ENCODE data around the gene ZNF343. TPM values are rescaled to one million over a fixed set of nuclear protein-coding genes. Genes with fewer than 3 reads are reported as not detected.

ZNF343 gene
- total and polyA plus RNA-seq, 4 donors = 4.9 to 14.8 (median 7.1) TPM

DNA sequence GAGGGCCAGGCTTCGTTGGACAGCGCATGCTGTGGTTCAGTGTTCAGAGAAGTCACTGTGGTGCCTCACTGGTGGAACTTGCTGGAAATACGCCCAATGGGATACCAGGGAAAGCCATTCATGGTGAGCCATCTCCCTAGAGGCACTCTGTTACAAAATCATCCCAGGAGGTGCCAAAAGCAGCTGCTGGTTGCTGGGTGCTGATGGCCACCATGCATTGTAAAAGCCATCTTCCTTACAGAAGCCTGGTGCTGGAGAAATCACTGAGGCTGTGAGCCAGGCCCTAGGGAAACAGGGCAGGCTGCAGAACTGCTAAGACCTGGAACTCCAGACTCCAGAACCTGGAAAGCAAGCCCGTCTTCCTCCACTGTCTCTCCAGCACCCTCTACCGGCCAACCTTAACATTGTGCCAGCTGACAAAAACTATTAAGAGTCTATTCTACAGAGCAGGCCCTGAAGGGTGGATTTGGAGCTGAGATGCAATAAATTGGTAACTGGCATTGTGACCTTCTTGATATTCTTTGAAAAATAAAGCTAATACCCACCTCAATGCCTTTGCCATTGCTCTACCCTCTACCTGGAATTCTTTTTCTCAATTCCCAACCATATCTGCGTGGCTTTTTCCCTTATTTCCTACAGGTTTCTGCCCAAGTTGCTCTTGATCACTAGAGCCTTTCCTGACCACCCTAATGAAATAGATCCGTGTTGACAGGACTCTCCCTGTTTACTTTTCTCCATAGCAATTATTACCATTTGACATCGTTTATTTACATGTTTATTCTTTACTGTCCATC, 56.6 kb downstream of the ZNF343 start:
- 57 to 61% methylated on average over 8 of the region's 8 CpGs for WGBS, 2 donors
- H3K4me3 ChIP-seq = no peak overlapping the region
- H3K9ac ChIP-seq (ENCODE audit: insufficient read depth in 1 of 2, low read length in 2 of 2) = no peak overlapping the region
- H3K27me3 ChIP-seq (ENCODE audit: control insufficient read depth in 3 of 3, insufficient read depth in 3 of 3, low read length in 2 of 3) = no peaks in the 10 kb centered on the region
- no peaks in the 10 kb centered on the region for H3K36me3 ChIP-seq (ENCODE audit: control insufficient read depth in 4 of 4, insufficient read depth in 4 of 4, low read length in 4 of 4)
- H3K4me1 ChIP-seq (ENCODE audit: control insufficient read depth in 5 of 5, insufficient read depth in 5 of 5, low read length in 5 of 5) = no peaks in the 10 kb centered on the region
- H3K27ac ChIP-seq (ENCODE audit: low read depth in 1 of 2, low read length in 1 of 2) = no peak overlapping the region
- DNase-seq (peak; percentile 67 to 71 (median 70)), ATAC-seq (ENCODE audit: insufficient read depth, low FRiP score) (peak; percentile 83)
- TF ChIP-seq, protein P1, sequence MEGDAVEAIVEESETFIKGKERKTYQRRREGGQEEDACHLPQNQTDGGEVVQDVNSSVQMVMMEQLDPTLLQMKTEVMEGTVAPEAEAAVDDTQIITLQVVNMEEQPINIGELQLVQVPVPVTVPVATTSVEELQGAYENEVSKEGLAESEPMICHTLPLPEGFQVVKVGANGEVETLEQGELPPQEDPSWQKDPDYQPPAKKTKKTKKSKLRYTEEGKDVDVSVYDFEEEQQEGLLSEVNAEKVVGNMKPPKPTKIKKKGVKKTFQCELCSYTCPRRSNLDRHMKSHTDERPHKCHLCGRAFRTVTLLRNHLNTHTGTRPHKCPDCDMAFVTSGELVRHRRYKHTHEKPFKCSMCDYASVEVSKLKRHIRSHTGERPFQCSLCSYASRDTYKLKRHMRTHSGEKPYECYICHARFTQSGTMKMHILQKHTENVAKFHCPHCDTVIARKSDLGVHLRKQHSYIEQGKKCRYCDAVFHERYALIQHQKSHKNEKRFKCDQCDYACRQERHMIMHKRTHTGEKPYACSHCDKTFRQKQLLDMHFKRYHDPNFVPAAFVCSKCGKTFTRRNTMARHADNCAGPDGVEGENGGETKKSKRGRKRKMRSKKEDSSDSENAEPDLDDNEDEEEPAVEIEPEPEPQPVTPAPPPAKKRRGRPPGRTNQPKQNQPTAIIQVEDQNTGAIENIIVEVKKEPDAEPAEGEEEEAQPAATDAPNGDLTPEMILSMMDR (IDR thresholded peaks at IDR 0.05; ENCODE audit: control extremely low read depth, extremely low read depth) = peak; percentile 56
- H3K9me3 ChIP-seq (ENCODE audit: control insufficient read depth in 4 of 4, insufficient read depth in 3 of 4, low read length in 3 of 4) = no peaks in the 10 kb centered on the region

DNA sequence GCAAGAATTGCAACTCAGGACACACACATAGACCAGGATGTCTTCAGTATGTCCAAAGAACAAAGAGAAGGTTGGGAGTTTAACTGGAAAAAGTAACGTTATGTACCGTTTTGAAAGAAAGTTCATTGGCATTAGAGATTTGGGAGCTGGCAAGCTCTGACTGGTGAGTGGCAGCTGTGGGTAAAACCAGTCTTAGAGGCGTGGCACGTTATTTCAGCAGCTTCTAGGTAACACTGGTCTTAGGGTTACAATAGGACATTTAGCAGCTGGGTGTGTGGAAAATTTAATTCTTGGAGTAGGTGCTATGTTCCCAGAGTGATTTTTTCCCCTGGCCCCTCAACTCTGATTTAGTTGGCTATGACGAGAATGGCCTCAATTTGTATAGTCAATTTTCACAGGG, 57.3 kb downstream of the ZNF343 start:
- no peak for ATAC-seq (ENCODE audit: insufficient read depth, low FRiP score)
- H3K27me3 ChIP-seq (ENCODE audit: control insufficient read depth in 3 of 3, insufficient read depth in 3 of 3, low read length in 2 of 3) = no peaks in the 10 kb centered on the region
- 82 to 92% methylated on average over 5 of the region's 5 CpGs for WGBS, 2 donors
- no peak overlapping the region for H3K27ac ChIP-seq (ENCODE audit: low read depth in 1 of 2, low read length in 1 of 2)
- TF ChIP-seq, protein P1 (IDR thresholded peaks at IDR 0.05; ENCODE audit: control extremely low read depth, extremely low read depth) = no peak
- no peak for DNase-seq
- H3K4me3 ChIP-seq = no peak overlapping the region
- no peaks in the 10 kb centered on the region for H3K9me3 ChIP-seq (ENCODE audit: control insufficient read depth in 4 of 4, insufficient read depth in 3 of 4, low read length in 3 of 4)
- no peaks in the 10 kb centered on the region for H3K4me1 ChIP-seq (ENCODE audit: control insufficient read depth in 5 of 5, insufficient read depth in 5 of 5, low read length in 5 of 5)
- no peaks in the 10 kb centered on the region for H3K36me3 ChIP-seq (ENCODE audit: control insufficient read depth in 4 of 4, insufficient read depth in 4 of 4, low read length in 4 of 4)
- H3K9ac ChIP-seq (ENCODE audit: insufficient read depth in 1 of 2, low read length in 2 of 2) = no peak overlapping the region

DNA sequence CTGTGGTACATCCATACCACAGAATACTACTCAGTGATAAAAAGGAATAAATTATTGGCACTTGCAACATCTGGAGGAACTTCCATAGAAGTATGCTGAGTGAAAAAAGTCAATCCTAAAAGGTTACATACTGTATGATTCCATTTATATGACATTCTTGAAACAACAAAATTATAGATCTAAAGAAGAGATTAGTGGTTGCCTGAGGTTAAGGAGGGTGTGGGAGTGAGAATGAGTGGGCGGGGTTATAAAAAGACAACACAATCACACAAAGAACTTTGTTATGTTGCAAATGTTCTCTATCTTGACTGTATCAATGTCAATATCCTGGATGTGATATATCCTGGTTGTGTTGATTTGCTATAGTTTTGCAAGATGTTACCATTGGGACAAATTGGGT, 59.3 kb downstream of the ZNF343 start:
- no peak overlapping the region for H3K27ac ChIP-seq (ENCODE audit: low read depth in 1 of 2, low read length in 1 of 2)
- ATAC-seq (ENCODE audit: insufficient read depth, low FRiP score) (no peak), DNase-seq (no peak)
- no peaks in the 10 kb centered on the region for H3K4me1 ChIP-seq (ENCODE audit: control insufficient read depth in 5 of 5, insufficient read depth in 5 of 5, low read length in 5 of 5)
- 93 to 96% methylated on average over 1 of the region's 1 CpG for WGBS, 2 donors
- H3K9ac ChIP-seq (ENCODE audit: insufficient read depth in 1 of 2, low read length in 2 of 2) = no peak overlapping the region
- no peak overlapping the region for H3K4me3 ChIP-seq
- H3K27me3 ChIP-seq (ENCODE audit: control insufficient read depth in 3 of 3, insufficient read depth in 3 of 3, low read length in 2 of 3) = no peaks in the 10 kb centered on the region
- TF ChIP-seq, protein P1 (IDR thresholded peaks at IDR 0.05; ENCODE audit: control extremely low read depth, extremely low read depth) = no peak
- no peaks in the 10 kb centered on the region for H3K36me3 ChIP-seq (ENCODE audit: control insufficient read depth in 4 of 4, insufficient read depth in 4 of 4, low read length in 4 of 4)
- no peaks in the 10 kb centered on the region for H3K9me3 ChIP-seq (ENCODE audit: control insufficient read depth in 4 of 4, insufficient read depth in 3 of 4, low read length in 3 of 4)
